SK-N-SH treated with all-trans-retinoic acid at 6 μM for 48 hours (cell line): Measurements from ENCODE around the gene SLC7A5.

Experiments
- ARNTL ChIP-seq: fragments of 450-650 bp; formaldehyde crosslinking; IDR thresholded peaks from 2 replicates; pipeline ENCODE4 v1.5.0; 2020; ENCODE audit warnings: low read depth, mild to moderate bottlenecking, moderate library complexity, borderline replicate concordance
- CREB5 ChIP-seq: fragments of 250-450 bp; sonication (Bioruptor Pico); IDR thresholded peaks from 2 replicates; pipeline ENCODE4 v1.5.1; 2020; ENCODE audit warnings: low read depth, mild to moderate bottlenecking, moderate library complexity
- GLIS3 ChIP-seq: fragments of 250-450 bp; sonication (Bioruptor Pico); IDR thresholded peaks from 2 replicates; pipeline ENCODE4 v1.5.0; 2020; ENCODE audit warnings: mild to moderate bottlenecking, moderate library complexity
- ISL1 ChIP-seq: fragments of 250-450 bp; sonication (Bioruptor Pico); IDR thresholded peaks from 2 replicates; pipeline ENCODE4 v2.1.2; 2022; ENCODE audit warnings: mild to moderate bottlenecking, moderate library complexity
- OSR1 ChIP-seq: fragments of 250-450 bp; sonication (Bioruptor Pico); IDR thresholded peaks from 2 replicates; pipeline ENCODE4 v1.8.0; 2022; ENCODE audit warnings: moderate library complexity, mild to moderate bottlenecking, inconsistent platforms
- PATZ1 ChIP-seq: fragments of 250-450 bp; sonication (Bioruptor Pico); IDR thresholded peaks from 2 replicates; pipeline ENCODE4 v1.8.0; 2020; ENCODE audit warnings: mild to moderate bottlenecking, moderate library complexity, borderline replicate concordance
- POU6F1 ChIP-seq: fragments of 250-450 bp; sonication (Bioruptor Pico); IDR thresholded peaks from 2 replicates; pipeline ENCODE4 v1.8.0; 2021; ENCODE audit warnings: low read depth, mild to moderate bottlenecking, moderate library complexity, borderline replicate concordance
- RARB ChIP-seq: fragments of 250-450 bp; sonication (Bioruptor Pico); IDR thresholded peaks from 2 replicates; pipeline ENCODE4 v1.8.0; 2021; ENCODE audit warnings: mild to moderate bottlenecking, moderate library complexity
- TCF4 ChIP-seq: fragments of 250-450 bp; sonication (Bioruptor Pico); IDR thresholded peaks from 2 replicates; pipeline ENCODE4 v1.8.0; 2021; ENCODE audit warnings: mild to moderate bottlenecking, moderate library complexity, borderline replicate concordance
- ZFP30 ChIP-seq: fragments of 450-650 bp; formaldehyde crosslinking; IDR thresholded peaks from 2 replicates; pipeline ENCODE4 v1.5.0; 2022; ENCODE audit warnings: mild to moderate bottlenecking, moderate library complexity
- ZNF70 ChIP-seq: fragments of 450-650 bp; formaldehyde crosslinking; IDR thresholded peaks from 2 replicates; pipeline ENCODE4 v1.5.0; 2020; ENCODE audit warnings: mild to moderate bottlenecking, moderate library complexity
- ZNF8 ChIP-seq: fragments of 450-650 bp; formaldehyde crosslinking; IDR thresholded peaks from 2 replicates; pipeline ENCODE4 v1.5.0; 2020; ENCODE audit warnings: mild to moderate bottlenecking, moderate library complexity

GRCh38 chr16:87803385-87803784 is 65.9 kb downstream of the SLC7A5 start:
- no peak for TF ChIP-seq ZFP30 (CRISPR knock-in tag)
- TF ChIP-seq PATZ1: no peak
- no peak for TF ChIP-seq RARB
- TF ChIP-seq ISL1 (CRISPR knock-in tag): no peak
- no peak for TF ChIP-seq CREB5
- no peak for TF ChIP-seq ZNF8 (CRISPR knock-in tag)
- no peak for TF ChIP-seq ARNTL (CRISPR knock-in tag)
- TF ChIP-seq OSR1 (CRISPR knock-in tag): no peak
- no peak for TF ChIP-seq TCF4
- no peak for TF ChIP-seq GLIS3 (CRISPR knock-in tag)
- no peak for TF ChIP-seq ZNF70
- TF ChIP-seq POU6F1 (CRISPR knock-in tag): no peak
